Measurements from ENCODE around the gene NT5DC3. TPM values are rescaled to one million over a fixed set of nuclear protein-coding genes. Genes with fewer than 3 reads are reported as not detected.

The NT5DC3 gene
- total and polyA plus RNA-seq, 11 donors = 0.95 to 6.3 (median 3.7) TPM

- 78 to 97% (median 87%) methylated on average over 3 of the region's 3 CpGs for WGBS, 4 donors
- Histone ChIP-seq H3K36me3 (no peaks in the 10 kb centered on the region), H3K27me3 (no peaks in the 10 kb centered on the region), H3K27ac (peak overlapping the region in 1 of 12 donors; percentile 38), H3K4me3 (no peak overlapping the region), H3K4me1 (peaks cover 0 to 3% (median 0%) of the 10 kb centered on the region in 12 donors), H3K9me3 (peaks cover 0 to 10% (median 0%) of the 10 kb centered on the region in 12 donors)
- ATAC-seq = peak in 1 of 4 donors; percentile 13
- intact Hi-C loops (cut with DNase I) = no loop called here
- no peak for TF ChIP-seq POLR2A (IDR thresholded peaks at IDR 0.05)
- no peak for TF ChIP-seq CTCF (IDR thresholded peaks at IDR 0.05)
- DNase-seq = no peak
Observed at GRCh38 chr12:103820881-103821489, 20.0 kb downstream of the NT5DC3 start.

- DNase-seq (no peak), ATAC-seq (no peak)
- H3K4me1 ChIP-seq = peaks cover 0 to 3% (median 0%) of the 10 kb centered on the region in 12 donors
- peaks cover 0 to 10% (median 0%) of the 10 kb centered on the region in 12 donors for H3K9me3 ChIP-seq
- no peaks in the 10 kb centered on the region for H3K36me3 ChIP-seq
- H3K27ac ChIP-seq = peak overlapping the region in 1 of 12 donors; percentile 38
- H3K27me3 ChIP-seq = no peaks in the 10 kb centered on the region
- TF ChIP-seq CTCF (IDR thresholded peaks at IDR 0.05) (no peak), POLR2A (IDR thresholded peaks at IDR 0.05) (no peak)
- H3K4me3 ChIP-seq = no peak overlapping the region
- intact Hi-C loops (cut with DNase I) = no loop called here
Observed at GRCh38 chr12:103820361-103820760, 20.7 kb downstream of the NT5DC3 start.

GRCh38 chr12:103819892-103820291 lies 21.1 kb downstream of the NT5DC3 start:
- H3K27me3 ChIP-seq = no peaks in the 10 kb centered on the region
- peak overlapping the region in 1 of 12 donors; percentile 7 for H3K27ac ChIP-seq
- no peak overlapping the region for H3K4me3 ChIP-seq
- H3K9me3 ChIP-seq = peaks cover 0 to 10% (median 0%) of the 10 kb centered on the region in 12 donors
- no peaks in the 10 kb centered on the region for H3K36me3 ChIP-seq
- TF ChIP-seq POLR2A (IDR thresholded peaks at IDR 0.05) = no peak
- TF ChIP-seq CTCF (IDR thresholded peaks at IDR 0.05) = no peak
- DNase-seq = no peak
- intact Hi-C loops (cut with DNase I) = no loop called here
- no peak for ATAC-seq
- 91 to 97% (median 92%) methylated on average over 2 of the region's 2 CpGs for WGBS, 4 donors
- H3K4me1 ChIP-seq = peaks cover 0 to 3% (median 0%) of the 10 kb centered on the region in 12 donors

GRCh38 chr12:103819312-103819711 lies 21.7 kb downstream of the NT5DC3 start:
- no peaks in the 10 kb centered on the region for H3K36me3 ChIP-seq
- H3K4me1 ChIP-seq = peaks cover 0 to 3% (median 0%) of the 10 kb centered on the region in 12 donors
- TF ChIP-seq POLR2A (IDR thresholded peaks at IDR 0.05) = no peak
- ATAC-seq = no peak
- no peak overlapping the region for H3K4me3 ChIP-seq
- 87 to 94% (median 91%) methylated on average over 2 of the region's 2 CpGs for WGBS, 4 donors
- H3K9me3 ChIP-seq = peaks cover 0 to 10% (median 0%) of the 10 kb centered on the region in 12 donors
- DNase-seq = no peak
- H3K27me3 ChIP-seq = no peaks in the 10 kb centered on the region
- H3K27ac ChIP-seq = no peak overlapping the region
- intact Hi-C loops (cut with DNase I) = no loop called here

GRCh38 chr12:103817791-103818190 lies 23.2 kb downstream of the NT5DC3 start:
- Histone ChIP-seq H3K4me1 (peaks cover 0 to 3% (median 0%) of the 10 kb centered on the region in 12 donors), H3K36me3 (no peaks in the 10 kb centered on the region), H3K9me3 (peaks cover 0 to 10% (median 0%) of the 10 kb centered on the region in 12 donors), H3K27me3 (no peaks in the 10 kb centered on the region), H3K27ac (peak overlapping the region in 1 of 12 donors; percentile 22), H3K4me3 (no peak overlapping the region)
- intact Hi-C loops (cut with DNase I) = no loop called here
- TF ChIP-seq CTCF (IDR thresholded peaks at IDR 0.05) (no peak), POLR2A (IDR thresholded peaks at IDR 0.05) (no peak)
- WGBS, 4 donors = 77 to 87% (median 83%) methylated on average over 2 of the region's 2 CpGs
- no peak for ATAC-seq
- DNase-seq = no peak
